Thyroid gland (tissue), 4 donors: ENCODE results near the gene IQGAP1. TPM values are rescaled to one million over a fixed set of nuclear protein-coding genes. Genes with fewer than 3 reads are reported as not detected.
"Not testable (repeated sequence)": the region's sequence is repeated elsewhere in the genome, so short reads cannot be mapped to it uniquely, and the experiment has no call there.

ENCODE experiments used
- DNase-seq, 2 donors: peaks; one replicate each; pipeline ENCODE4 v3.0.0-alpha.2; 2019
- H3K27ac ChIP-seq, 3 donors: fragments of 200-600 bp; sonication (generic); 1 replicate in 2 of 3; 2 replicates in 1 of 3; pipeline ENCODE4 v1.5.1; 2016 to 2019; ENCODE audit warnings: mild to moderate bottlenecking in 1 of 3, moderate library complexity in 1 of 3
- H3K27me3 ChIP-seq: fragments of 200-600 bp; sonication (generic); one replicate; pipeline ENCODE4 v1.5.1; 2019
- H3K36me3 ChIP-seq, 2 donors: fragments of 200-600 bp; sonication (generic); one replicate each; pipeline ENCODE4 v1.5.1; 2016 to 2019
- H3K4me1 ChIP-seq, 2 donors: fragments of 200-600 bp; sonication (generic); one replicate each; pipeline ENCODE4 v1.5.1; 2017 to 2019
- H3K4me3 ChIP-seq, 3 donors: fragments of 200-600 bp; sonication (generic); replicated peaks in 1 of 3; 1 replicate in 2 of 3; 2 replicates in 1 of 3; pipeline ENCODE4 v1.5.1; 2016; ENCODE audit warnings: mild to moderate bottlenecking in 1 of 3
- H3K9me3 ChIP-seq: fragments of 200-600 bp; sonication (generic); one replicate; pipeline ENCODE4 v1.5.1; 2017
- CTCF ChIP-seq, 6 experiments: fragments of 200-600 bp in 3 of 6; fragments of 450-650 bp in 3 of 6; sonication (generic) in 3 of 6; IDR thresholded peaks; one replicate each; pipeline ENCODE4 v1.5.1; 2016 to 2019; ENCODE audit warnings: antibody characterized with exemption in 6 of 6, mild to moderate bottlenecking in 2 of 6, inconsistent platforms in 1 of 6, moderate library complexity in 1 of 6
- POLR2A ChIP-seq, 2 donors: fragments of 450-650 bp; IDR thresholded peaks; one replicate each; pipeline ENCODE4 v1.6.1; 2017; ENCODE audit warnings: antibody characterized with exemption in 2 of 2, mild to moderate bottlenecking in 2 of 2, moderate library complexity in 1 of 2
- WGBS, 2 donors: methylation state at CpG; one replicate each; pipeline ENCODE4 v1.1.5; 2017; 5-methylcytosine and 5-hydroxymethylcytosine counted together
- intact Hi-C: fragments of 100-400 bp; cut with DNase I; formaldehyde crosslinking; loops from one replicate; pipeline ENCODE4 v1.15.1; 2023
- total RNA-seq, 4 donors: library from RNA; depleted of rRNA; stranded (reverse); fragments of >200 nt; gene quantifications; one replicate each; pipeline ENCODE4 v1.2.3, GENCODE V29; 2016

Gene IQGAP1
- total RNA-seq, 4 donors from 2014 or later, result 222 to 290 (median 247) TPM

- Histone ChIP-seq H3K27ac (no peak overlapping the region), H3K27me3 (no peaks in the 10 kb centered on the region), H3K4me3 (no peak overlapping the region), H3K4me1 (peaks cover 3 to 9% of the 10 kb centered on the region in 2 donors), H3K36me3 (no peaks in the 10 kb centered on the region), H3K9me3 (no peaks in the 10 kb centered on the region)
- no peak for DNase-seq
- TF ChIP-seq CTCF (IDR thresholded peaks at IDR 0.05) (no peak), POLR2A (IDR thresholded peaks at IDR 0.05) (no peak)
- WGBS, 2 donors, result 81 to 89% methylated on average over 1 of the region's 1 CpG
- intact Hi-C loops, result no loop called here
Measured at GRCh38 chr15:90344662-90345061, 43.4 kb upstream of the IQGAP1 start.

DNA sequence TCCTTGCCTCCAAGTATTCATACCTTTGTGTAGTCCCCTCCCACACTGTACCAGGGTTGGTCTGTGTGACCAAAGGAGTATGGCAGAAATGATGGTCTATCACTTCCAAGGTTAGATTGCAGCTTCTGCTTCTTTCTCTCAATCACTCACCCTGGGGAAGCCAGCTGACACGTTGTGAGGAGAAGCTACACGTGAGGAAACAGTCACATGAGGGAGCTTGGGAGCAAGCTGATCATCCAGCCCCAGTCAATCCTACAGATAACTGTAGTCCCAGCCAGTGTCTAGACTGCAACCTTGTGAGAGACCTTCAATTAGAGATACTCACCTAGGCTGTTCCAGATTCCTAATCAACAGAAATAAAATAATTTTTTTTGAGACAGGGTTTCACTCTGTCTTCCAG lies 42.2 kb upstream of the IQGAP1 start:
- no peak for TF ChIP-seq CTCF (IDR thresholded peaks at IDR 0.05)
- no peak for TF ChIP-seq POLR2A (IDR thresholded peaks at IDR 0.05)
- Histone ChIP-seq H3K27ac (no peak overlapping the region), H3K4me3 (no peak overlapping the region), H3K4me1 (peaks cover 3 to 9% of the 10 kb centered on the region in 2 donors), H3K27me3 (no peaks in the 10 kb centered on the region), H3K36me3 (no peaks in the 10 kb centered on the region), H3K9me3 (no peaks in the 10 kb centered on the region)
- DNase-seq, result no peak
- intact Hi-C loops, result no loop called here
- WGBS, 2 donors, result 42 to 56% methylated on average over 2 of the region's 2 CpGs

DNA sequence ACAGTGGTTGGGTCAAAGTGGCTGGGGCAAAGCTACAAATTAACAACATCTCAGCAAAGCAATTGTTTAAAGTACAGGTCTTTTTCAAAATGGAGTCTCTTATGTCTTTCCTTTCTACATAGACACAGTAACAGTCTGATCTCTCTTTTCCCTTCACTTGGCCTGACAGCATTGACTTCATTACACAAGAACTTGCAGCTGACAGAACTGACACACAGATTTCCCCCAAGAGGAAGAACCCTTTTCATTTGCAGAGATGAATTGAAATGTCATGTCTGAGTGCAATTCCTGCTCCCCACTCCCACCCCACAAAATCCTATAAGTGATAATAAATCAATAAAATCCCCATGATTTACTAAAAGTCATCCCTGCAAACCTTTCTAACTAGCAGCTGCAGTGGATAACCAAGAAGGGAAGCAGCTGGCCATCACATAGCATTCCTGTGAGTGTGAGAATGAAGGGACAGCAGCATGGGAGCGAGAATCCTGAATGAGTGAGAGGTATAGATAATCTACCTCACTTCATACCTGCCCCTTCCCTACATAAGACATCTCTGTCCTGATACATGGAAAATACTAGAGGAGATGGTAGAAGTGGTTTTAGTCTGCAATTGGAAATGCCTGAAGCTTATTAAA lies 40.5 kb upstream of the IQGAP1 start:
- H3K4me1 ChIP-seq, H3K36me3 ChIP-seq, H3K9me3 ChIP-seq, H3K27me3 ChIP-seq, intact Hi-C loops, H3K4me3 ChIP-seq, H3K27ac ChIP-seq, DNase-seq: not testable (repeated sequence)
- 97 to 100% methylated on average over 1 of the region's 1 CpG for whole genome bisulfite sequencing, 2 donors

GRCh38 chr15:90348456-90348855 lies 39.6 kb upstream of the IQGAP1 start:
- no peak overlapping the region for H3K4me3 ChIP-seq
- no peaks in the 10 kb centered on the region for H3K27me3 ChIP-seq
- H3K27ac ChIP-seq, result no peak overlapping the region
- TF ChIP-seq CTCF (IDR thresholded peaks at IDR 0.05), result no peak
- no peak for TF ChIP-seq POLR2A (IDR thresholded peaks at IDR 0.05)
- DNase-seq, result no peak
- intact Hi-C loops, result no loop called here
- no peaks in the 10 kb centered on the region for H3K36me3 ChIP-seq
- H3K9me3 ChIP-seq, result no peaks in the 10 kb centered on the region
- WGBS, 2 donors, result 92% methylated on average over 6 of the region's 6 CpGs
- peaks cover 0 to 7% of the 10 kb centered on the region in 2 donors for H3K4me1 ChIP-seq

DNA sequence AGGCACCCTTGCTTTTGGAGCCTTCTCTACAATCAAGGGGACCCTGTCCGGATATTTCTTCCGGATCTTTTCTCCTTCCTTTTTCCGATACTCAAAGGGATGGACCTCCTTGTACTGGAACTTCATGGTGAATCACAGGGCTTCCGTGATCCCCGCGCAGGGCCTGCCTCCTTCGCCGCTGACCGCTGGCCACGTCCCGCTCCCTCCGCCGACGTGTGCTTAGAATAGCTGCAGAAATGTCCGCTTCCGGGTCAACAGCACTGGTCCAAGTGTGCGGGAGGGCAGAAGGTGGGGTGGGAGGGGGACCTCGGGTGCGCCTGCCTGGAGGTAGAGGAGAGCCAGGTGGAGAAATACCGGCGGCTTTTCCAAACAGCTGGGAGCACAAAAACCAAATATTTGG lies 39.0 kb upstream of the IQGAP1 start:
- TF ChIP-seq CTCF (IDR thresholded peaks at IDR 0.05) (no peak), POLR2A (IDR thresholded peaks at IDR 0.05) (no peak)
- intact Hi-C loops, result no loop called here
- DNase-seq, result no peak
- peaks cover 0 to 7% of the 10 kb centered on the region in 2 donors for H3K4me1 ChIP-seq
- H3K4me3 ChIP-seq, result no peak overlapping the region
- no peaks in the 10 kb centered on the region for H3K9me3 ChIP-seq
- H3K36me3 ChIP-seq, result no peaks in the 10 kb centered on the region
- WGBS, 2 donors, result 95 to 97% methylated on average over 21 of the region's 21 CpGs
- H3K27me3 ChIP-seq, result no peaks in the 10 kb centered on the region
- H3K27ac ChIP-seq, result no peak overlapping the region
